Dendritic cell treated with granulocyte-macrophage colony-stimulating factor and Interleukin-4, amounts not matched to agents 40 ng/mL and 50 ng/mL, for 4 days (primary cell): ENCODE results near the gene DEPP1.
A peak's percentile ranks its signal among the peaks of the same experiment; 100 is the strongest.

Experiments
- H3K27ac Mint-ChIP-seq: one replicate; pipeline ENCODE4 v1.8.0; 2022; ENCODE audit warnings: mild to moderate bottlenecking, mixed read lengths
- H3K27me3 Mint-ChIP-seq: one replicate; pipeline ENCODE4 v1.8.0; 2022; ENCODE audit warnings: mild to moderate bottlenecking, mixed read lengths
- H3K36me3 Mint-ChIP-seq: one replicate; pipeline ENCODE4 v1.8.0; 2022; ENCODE audit warnings: low read depth, mixed read lengths
- H3K4me1 Mint-ChIP-seq: one replicate; pipeline ENCODE4 v1.8.0; 2022; ENCODE audit warnings: low read depth, mixed read lengths
- H3K4me3 Mint-ChIP-seq: one replicate; pipeline ENCODE4 v1.8.0; 2022; ENCODE audit warnings: mild to moderate bottlenecking, moderate library complexity, mixed read lengths
- H3K9me3 Mint-ChIP-seq: one replicate; pipeline ENCODE4 v1.8.0; 2022; ENCODE audit warnings: mixed read lengths
- intact Hi-C: fragments of 100-400 bp; cut with micrococcal nuclease; formaldehyde crosslinking; loops from one replicate; pipeline ENCODE4 v1.15.0; 2022

Gene DEPP1

DNA sequence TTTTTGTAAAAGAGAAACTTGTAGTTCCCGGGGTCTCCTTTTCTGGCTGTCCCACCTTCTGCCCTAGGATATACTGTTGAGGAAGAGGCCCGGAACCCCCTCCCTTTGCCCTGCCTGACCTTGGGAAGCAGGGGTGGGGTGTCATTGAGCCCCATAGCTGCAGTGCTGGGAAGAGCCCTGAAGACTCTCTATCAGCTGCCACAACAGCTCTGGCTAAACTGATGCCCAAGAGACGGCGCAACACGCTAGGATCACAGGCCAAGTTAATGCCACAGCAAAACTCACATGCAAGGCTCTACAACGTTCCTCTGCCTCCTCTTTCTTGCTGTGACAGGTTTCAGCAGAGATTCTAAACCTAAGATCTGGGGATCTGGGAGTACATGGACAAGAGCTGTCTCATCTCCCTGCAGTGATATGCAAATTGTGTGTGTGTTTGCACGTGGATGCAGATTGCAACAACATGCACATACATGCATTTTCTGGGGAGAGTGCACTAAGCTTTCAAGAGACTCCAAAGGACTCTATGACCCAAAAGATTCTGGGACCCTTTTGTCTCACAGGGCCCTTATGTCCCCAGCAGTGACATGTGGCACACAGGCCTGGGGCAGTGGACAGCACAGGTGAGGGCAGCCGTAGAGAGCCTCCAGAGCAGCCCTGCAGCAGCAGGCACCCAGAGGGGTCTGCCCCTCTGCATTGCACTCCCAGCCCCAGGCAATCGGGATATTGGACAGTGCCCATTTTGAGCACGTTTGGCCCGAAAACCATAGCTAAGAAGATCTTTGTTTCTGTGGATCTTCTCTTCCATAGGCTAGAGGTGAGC is 16.5 kb downstream of the DEPP1 start:
- Mint-ChIP-seq H3K4me1 (peaks cover 81% of the 10 kb centered on the region), H3K27ac (peak overlapping the region; percentile 88), H3K9me3 (no peaks in the 10 kb centered on the region), H3K36me3 (peaks cover 84% of the 10 kb centered on the region), H3K27me3 (no peaks in the 10 kb centered on the region), H3K4me3 (peak overlapping the region; percentile 96)
- intact Hi-C loops = loop anchor here (2.0 kb wide), 1 partner anchor 13 kb away; no protein-coding TSS in a partner anchor

GRCh38 chr10:44961230-44961571 is 17.4 kb downstream of the DEPP1 start:
- H3K27ac Mint-ChIP-seq = peak overlapping the region; percentile 88
- peaks cover 89% of the 10 kb centered on the region for H3K36me3 Mint-ChIP-seq
- H3K4me3 Mint-ChIP-seq = peak overlapping the region; percentile 96
- intact Hi-C loops = no loop called here
- no peaks in the 10 kb centered on the region for H3K9me3 Mint-ChIP-seq
- no peaks in the 10 kb centered on the region for H3K27me3 Mint-ChIP-seq
- H3K4me1 Mint-ChIP-seq = peaks cover 83% of the 10 kb centered on the region

DNA sequence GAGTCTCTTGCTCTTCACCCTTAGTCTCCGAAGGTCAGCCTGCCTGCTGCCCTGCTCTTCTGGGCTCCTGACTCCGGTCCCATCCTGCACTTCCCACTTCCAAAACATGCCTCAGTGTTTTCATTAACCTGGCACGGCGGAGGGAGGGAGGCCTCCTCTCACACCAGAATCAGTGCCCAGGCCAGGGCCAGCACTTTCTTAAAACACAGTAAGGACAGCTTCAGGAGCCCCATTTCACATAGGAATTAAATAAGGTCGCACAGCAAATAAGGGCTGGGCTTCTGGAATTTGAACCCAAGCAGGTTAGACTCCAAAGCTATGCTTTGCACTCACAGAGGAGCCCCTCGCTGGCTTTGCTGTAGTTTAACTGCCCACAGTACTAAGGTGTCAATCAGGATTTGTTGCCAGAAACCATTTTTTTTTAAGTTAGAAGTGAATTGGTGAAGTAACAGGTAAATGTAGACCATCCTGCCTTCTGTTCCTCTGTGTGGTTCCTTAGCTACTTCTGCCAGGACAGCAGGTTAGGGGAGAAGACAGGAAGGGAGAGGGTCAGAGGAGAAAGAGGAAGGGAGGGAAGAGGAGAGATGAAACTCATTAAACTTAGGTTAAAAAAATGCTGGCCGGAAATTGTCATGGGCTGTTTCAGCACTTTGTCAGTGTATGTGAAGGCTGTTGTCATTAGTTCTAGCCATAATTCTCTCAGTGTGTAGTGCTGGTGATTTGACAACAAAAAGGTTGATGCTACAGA is 18.0 kb downstream of the DEPP1 start:
- intact Hi-C loops = no loop called here
- Mint-ChIP-seq H3K27me3 (no peaks in the 10 kb centered on the region), H3K9me3 (no peaks in the 10 kb centered on the region), H3K4me1 (peaks cover 83% of the 10 kb centered on the region), H3K27ac (peak overlapping the region; percentile 88), H3K4me3 (peak overlapping the region; percentile 96), H3K36me3 (peaks cover 89% of the 10 kb centered on the region)

DNA sequence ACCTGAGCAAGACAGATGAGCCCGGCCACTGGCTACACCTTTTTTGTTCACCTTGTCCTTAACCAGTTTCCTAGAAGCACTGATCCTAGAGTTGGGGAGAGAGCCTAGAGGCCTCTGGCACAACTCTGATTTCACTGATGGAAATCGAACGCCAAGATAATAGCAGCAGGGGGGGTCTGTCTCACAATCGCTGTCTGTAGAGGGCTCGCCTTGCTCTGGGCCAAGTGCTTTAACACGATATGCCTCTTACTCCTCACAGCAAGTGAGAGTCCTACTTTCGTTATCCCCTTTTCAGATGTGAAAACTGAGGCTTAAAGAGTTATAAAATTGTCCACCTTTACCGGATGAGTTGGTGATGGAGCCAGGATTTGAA is 18.5 kb downstream of the DEPP1 start:
- H3K27ac Mint-ChIP-seq = peak overlapping the region; percentile 88
- intact Hi-C loops = no loop called here
- no peaks in the 10 kb centered on the region for H3K27me3 Mint-ChIP-seq
- no peaks in the 10 kb centered on the region for H3K9me3 Mint-ChIP-seq
- H3K4me1 Mint-ChIP-seq = peaks cover 81% of the 10 kb centered on the region
- peak overlapping the region; percentile 96 for H3K4me3 Mint-ChIP-seq
- H3K36me3 Mint-ChIP-seq = peaks cover 89% of the 10 kb centered on the region

GRCh38 chr10:44959247-44960087 is 19.1 kb downstream of the DEPP1 start, which contains the start of gene RASSF4:
TSS of gene RASSF4 (plus strand) at chr10:44959802. CDS start at chr10:44970203, 10,401 bp downstream.
- H3K36me3 Mint-ChIP-seq = peaks cover 89% of the 10 kb centered on the region
- H3K27me3 Mint-ChIP-seq = no peaks in the 10 kb centered on the region
- peak within 1 kb of the TSS; percentile 88 for H3K27ac Mint-ChIP-seq
- peaks cover 81% of the 10 kb centered on the region for H3K4me1 Mint-ChIP-seq
- H3K9me3 Mint-ChIP-seq = no peaks in the 10 kb centered on the region
- H3K4me3 Mint-ChIP-seq = peak within 1 kb of the TSS; percentile 96
- intact Hi-C loops = loop anchor here (1.0 to 2.0 kb wide), 2 partner anchors 9 to 15 kb away; no protein-coding TSS in a partner anchor

DNA sequence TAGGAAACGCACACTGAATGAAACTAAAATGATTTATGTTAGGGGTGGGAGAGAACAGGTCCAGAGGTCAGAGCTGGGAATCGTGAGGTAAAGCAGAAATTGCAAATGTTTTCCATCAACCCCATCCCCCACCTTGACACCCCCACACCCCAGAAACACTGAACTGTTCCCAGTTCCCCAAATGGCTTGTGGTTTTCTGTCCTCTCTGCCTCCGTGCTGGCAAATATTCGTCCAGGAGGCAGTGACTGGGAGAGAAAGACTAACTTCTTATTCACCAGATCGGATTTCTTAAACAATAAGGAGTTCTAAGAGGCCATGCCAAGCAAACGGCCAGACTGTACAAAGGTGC is 19.7 kb downstream of the DEPP1 start:
- intact Hi-C loops = loop anchor here (1.0 to 2.0 kb wide), 2 partner anchors 9 to 16 kb away; no protein-coding TSS in a partner anchor
- Mint-ChIP-seq H3K4me3 (peak overlapping the region; percentile 96), H3K27me3 (no peaks in the 10 kb centered on the region), H3K36me3 (peaks cover 88% of the 10 kb centered on the region), H3K4me1 (peaks cover 76% of the 10 kb centered on the region), H3K9me3 (no peaks in the 10 kb centered on the region), H3K27ac (peak overlapping the region; percentile 88)

GRCh38 chr10:44958196-44958897 is 20.3 kb downstream of the DEPP1 start:
- intact Hi-C loops = loop anchor here (2.0 kb wide), 1 partner anchor 16 kb away; no protein-coding TSS in a partner anchor
- H3K36me3 Mint-ChIP-seq = peaks cover 88% of the 10 kb centered on the region
- H3K4me1 Mint-ChIP-seq = peaks cover 76% of the 10 kb centered on the region
- H3K4me3 Mint-ChIP-seq = peak overlapping the region; percentile 96
- H3K9me3 Mint-ChIP-seq = no peaks in the 10 kb centered on the region
- H3K27me3 Mint-ChIP-seq = no peaks in the 10 kb centered on the region
- H3K27ac Mint-ChIP-seq = peak overlapping the region; percentile 88

DNA sequence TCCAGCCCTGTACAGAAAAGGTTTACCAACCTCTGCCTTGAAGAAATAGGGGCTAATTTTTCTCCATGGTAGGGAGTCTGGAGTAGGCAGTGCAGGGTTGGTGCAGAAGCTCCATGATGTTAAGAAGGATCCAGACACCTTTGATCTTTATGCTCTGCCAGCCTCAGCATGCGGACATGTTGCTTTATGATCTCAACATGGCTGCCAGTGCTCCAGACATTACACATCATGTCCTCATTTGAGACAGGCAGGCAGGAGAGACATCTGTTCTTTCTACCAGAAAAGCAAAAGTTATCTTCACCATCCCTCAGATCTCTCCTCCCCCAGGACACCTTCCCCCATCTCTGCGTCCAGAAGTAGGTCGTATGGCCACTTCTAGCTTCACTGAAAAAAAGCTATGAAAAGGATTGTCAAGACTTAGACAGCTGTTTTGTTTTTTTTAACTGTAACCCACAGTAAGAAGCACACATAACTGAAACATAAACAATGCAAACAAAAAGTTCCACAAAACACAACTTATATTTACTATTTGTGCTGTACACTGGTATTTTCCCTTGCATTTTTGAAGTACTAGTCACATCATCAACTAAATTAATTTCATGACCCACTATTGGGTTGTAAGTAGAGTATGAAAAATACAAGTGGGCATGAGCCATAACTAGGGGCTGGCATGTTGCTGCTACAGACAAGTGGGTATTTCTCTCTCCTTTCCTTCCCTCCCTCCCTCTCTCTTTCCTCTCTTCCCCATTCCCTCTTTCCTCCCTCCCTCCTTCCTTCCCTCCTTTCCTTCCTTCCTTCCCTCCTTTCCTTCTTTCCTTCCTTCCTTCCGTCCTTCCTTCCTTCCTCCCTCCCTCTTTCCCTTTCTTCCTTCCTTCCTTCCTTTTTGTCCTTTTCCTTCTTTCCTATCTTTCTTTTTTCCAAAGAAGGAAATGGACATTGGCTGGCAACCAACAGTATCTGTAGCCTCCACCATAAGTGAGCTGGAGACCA is 21.6 kb downstream of the DEPP1 start:
- Mint-ChIP-seq H3K27ac (peak overlapping the region; percentile 88), H3K4me3 (peak overlapping the region; percentile 96), H3K9me3 (no peaks in the 10 kb centered on the region), H3K4me1 (peaks cover 73% of the 10 kb centered on the region), H3K36me3 (peaks cover 85% of the 10 kb centered on the region), H3K27me3 (no peaks in the 10 kb centered on the region)
- intact Hi-C loops = no loop called here

- intact Hi-C loops = no loop called here
- peaks cover 85% of the 10 kb centered on the region for H3K36me3 Mint-ChIP-seq
- H3K27ac Mint-ChIP-seq = peak overlapping the region; percentile 17
- H3K9me3 Mint-ChIP-seq = no peaks in the 10 kb centered on the region
- no peaks in the 10 kb centered on the region for H3K27me3 Mint-ChIP-seq
- H3K4me3 Mint-ChIP-seq = no peak overlapping the region
- peaks cover 67% of the 10 kb centered on the region for H3K4me1 Mint-ChIP-seq
These were observed 22.4 kb downstream of the DEPP1 start for GRCh38 chr10:44956226-44956625.

GRCh38 chr10:44955413-44956070 is 23.1 kb downstream of the DEPP1 start:
- H3K9me3 Mint-ChIP-seq = no peaks in the 10 kb centered on the region
- H3K4me1 Mint-ChIP-seq = peaks cover 67% of the 10 kb centered on the region
- intact Hi-C loops = no loop called here
- peaks cover 85% of the 10 kb centered on the region for H3K36me3 Mint-ChIP-seq
- no peaks in the 10 kb centered on the region for H3K27me3 Mint-ChIP-seq
- peak overlapping the region; percentile 17 for H3K27ac Mint-ChIP-seq
- H3K4me3 Mint-ChIP-seq = no peak overlapping the region

DNA sequence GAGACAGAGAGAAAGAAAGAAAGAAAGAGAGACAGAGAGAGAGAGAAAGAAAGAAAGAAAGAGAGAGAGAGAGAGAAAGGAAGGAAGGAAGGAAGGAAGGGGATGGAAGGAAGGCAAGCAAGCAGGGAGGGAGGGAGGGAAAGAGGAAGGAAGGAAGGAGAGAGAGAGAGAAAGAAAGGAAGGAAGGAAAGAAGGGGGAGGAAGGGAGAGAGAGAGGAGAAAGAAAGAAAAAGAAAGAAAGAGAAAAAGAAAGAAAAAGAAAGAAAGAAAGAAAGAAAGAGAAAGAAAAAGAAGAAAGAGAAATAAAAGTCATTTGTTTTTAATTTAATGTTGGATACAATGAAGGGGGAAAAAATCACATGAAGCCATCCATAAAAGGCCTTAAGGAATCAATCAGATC is 23.6 kb downstream of the DEPP1 start:
- H3K27me3 Mint-ChIP-seq = no peaks in the 10 kb centered on the region
- no peak overlapping the region for H3K4me3 Mint-ChIP-seq
- H3K27ac Mint-ChIP-seq = peak overlapping the region; percentile 33
- H3K36me3 Mint-ChIP-seq = peaks cover 85% of the 10 kb centered on the region
- no peaks in the 10 kb centered on the region for H3K9me3 Mint-ChIP-seq
- intact Hi-C loops = no loop called here
- H3K4me1 Mint-ChIP-seq = peaks cover 72% of the 10 kb centered on the region

DNA sequence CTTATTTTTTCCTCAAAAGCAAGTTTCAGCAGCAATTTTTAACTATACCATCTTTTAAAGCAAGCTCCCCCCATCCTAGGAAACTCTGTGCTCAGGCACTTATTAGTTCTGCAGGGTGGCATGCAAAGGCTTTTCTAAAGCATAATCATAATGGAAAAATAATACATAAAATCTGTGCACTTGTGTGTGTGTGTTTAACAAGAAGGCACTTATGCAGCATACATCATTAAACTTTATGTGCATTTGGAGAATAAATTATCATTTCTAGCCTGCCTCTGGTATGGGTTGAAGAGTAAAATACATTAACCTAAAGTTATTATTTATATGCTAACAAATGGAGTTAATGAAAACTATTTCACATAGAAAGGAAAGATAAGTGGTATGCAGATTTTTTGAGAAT is 24.6 kb downstream of the DEPP1 start:
- peaks cover 80% of the 10 kb centered on the region for H3K36me3 Mint-ChIP-seq
- intact Hi-C loops = no loop called here
- H3K4me3 Mint-ChIP-seq = no peak overlapping the region
- H3K9me3 Mint-ChIP-seq = no peaks in the 10 kb centered on the region
- no peak overlapping the region for H3K27ac Mint-ChIP-seq
- H3K4me1 Mint-ChIP-seq = peaks cover 81% of the 10 kb centered on the region
- H3K27me3 Mint-ChIP-seq = no peaks in the 10 kb centered on the region
